Body of pancreas (tissue), 4 donors: Measurements from ENCODE around the gene EIF2B5. TPM values are rescaled to one million over a fixed set of nuclear protein-coding genes. Genes with fewer than 3 reads are reported as not detected.

Experiments used
- ATAC-seq: fragments of 150-250 bp; one replicate; pipeline ENCODE4 v1.9.1; 2016
- DNase-seq, 4 donors: peaks; one replicate each; pipeline ENCODE4 v3.0.0-alpha.2; 2019
- H3K27ac ChIP-seq, 4 donors: fragments of 200-600 bp; sonication (generic); 1 replicate in 3 of 4; 2 replicates in 1 of 4; pipeline versions ENCODE4 v1.5.1 to v1.6.1; 2016 to 2019; ENCODE audit warnings: mild to moderate bottlenecking in 1 of 4, mixed read lengths in 1 of 4, moderate library complexity in 1 of 4
- H3K27me3 ChIP-seq, 2 donors: fragments of 200-600 bp; sonication (generic); one replicate each; pipeline ENCODE4 v1.6.0; 2016; ENCODE audit warnings: mild to moderate bottlenecking in 1 of 2
- H3K36me3 ChIP-seq, 2 donors: fragments of 200-600 bp; sonication (generic); replicated peaks in 1 of 2; 2 replicates each; pipeline ENCODE4 v1.5.1; 2016; ENCODE audit warnings: low read depth in 2 of 2; ENCODE audit not compliant: insufficient read depth in 1 of 2
- H3K4me1 ChIP-seq: fragments of 200-600 bp; sonication (generic); one replicate; pipeline ENCODE4 v1.6.0; 2016
- H3K4me3 ChIP-seq, 2 donors: fragments of 200-600 bp; sonication (generic); 1 replicate in 1 of 2; 2 replicates in 1 of 2; pipeline ENCODE4 v1.5.1; 2016 to 2019
- H3K9me3 ChIP-seq, 3 donors: fragments of 200-600 bp; sonication (generic); 1 replicate in 2 of 3; 2 replicates in 1 of 3; pipeline ENCODE4 v1.5.1; 2016
- POLR2A ChIP-seq, 3 donors: fragments of 450-650 bp; IDR thresholded peaks; one replicate each; pipeline ENCODE4 v1.6.1; 2016; ENCODE audit warnings: antibody characterized with exemption in 3 of 3, mild to moderate bottlenecking in 2 of 3
- WGBS, 2 donors: methylation state at CpG; one replicate each; pipeline ENCODE4 v1.1.5; 2017; 5-methylcytosine and 5-hydroxymethylcytosine counted together
- intact Hi-C: fragments of 100-400 bp; cut with DNase I; formaldehyde crosslinking; loops from one replicate; pipeline ENCODE4 v1.15.1; 2023
- total RNA-seq, 2 donors: library from RNA; depleted of rRNA; stranded (reverse); fragments of >200 nt; gene quantifications; one replicate each; pipeline ENCODE4 v1.1.0, GENCODE V29; 2016
- TF ChIP-seq, protein P1 (sequence below), 7 experiments: fragments of 450-650 bp in 4 of 7; fragments of 200-600 bp in 3 of 7; sonication (generic) in 3 of 7; IDR thresholded peaks; one replicate each; pipeline ENCODE4 v1.5.1; 2016 to 2019; ENCODE audit warnings: antibody characterized with exemption in 7 of 7

The EIF2B5 gene
- total RNA-seq, 2 donors from 2014 or later: 9.9 to 21.8 TPM

DNA sequence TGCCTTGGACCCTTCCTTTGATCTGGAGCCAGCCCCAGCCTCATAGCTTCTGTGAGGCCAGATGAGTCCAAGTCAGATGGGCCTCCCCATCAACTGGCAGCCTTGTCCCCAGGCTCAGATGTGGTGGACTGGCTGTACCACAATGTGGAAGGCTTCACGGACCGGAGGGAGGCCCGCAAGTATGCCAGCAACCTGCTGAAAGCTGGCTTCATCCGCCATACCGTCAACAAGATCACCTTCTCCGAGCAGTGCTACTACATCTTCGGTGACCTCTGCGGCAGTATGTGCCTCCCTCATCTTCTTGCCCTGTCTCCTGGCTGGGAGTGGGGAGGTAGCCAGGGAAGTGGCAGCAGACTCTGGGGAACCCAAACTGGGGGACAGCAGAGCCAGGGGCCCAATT lies 32.6 kb downstream of the EIF2B5 start:
- H3K9me3 ChIP-seq: no peaks in the 10 kb centered on the region
- H3K4me3 ChIP-seq: no peak overlapping the region
- H3K36me3 ChIP-seq: peaks cover 10 to 35% of the 10 kb centered on the region in 2 donors
- DNase-seq (no peak), ATAC-seq (no peak)
- no peaks in the 10 kb centered on the region for H3K27me3 ChIP-seq
- no peaks in the 10 kb centered on the region for H3K4me1 ChIP-seq
- no peak overlapping the region for H3K27ac ChIP-seq
- intact Hi-C loops: no loop called here
- 91% methylated on average over 8 of the region's 8 CpGs; no CpG with 5 or more reads in 1 of the 2 donors for WGBS, 2 donors
- TF ChIP-seq, protein P1, sequence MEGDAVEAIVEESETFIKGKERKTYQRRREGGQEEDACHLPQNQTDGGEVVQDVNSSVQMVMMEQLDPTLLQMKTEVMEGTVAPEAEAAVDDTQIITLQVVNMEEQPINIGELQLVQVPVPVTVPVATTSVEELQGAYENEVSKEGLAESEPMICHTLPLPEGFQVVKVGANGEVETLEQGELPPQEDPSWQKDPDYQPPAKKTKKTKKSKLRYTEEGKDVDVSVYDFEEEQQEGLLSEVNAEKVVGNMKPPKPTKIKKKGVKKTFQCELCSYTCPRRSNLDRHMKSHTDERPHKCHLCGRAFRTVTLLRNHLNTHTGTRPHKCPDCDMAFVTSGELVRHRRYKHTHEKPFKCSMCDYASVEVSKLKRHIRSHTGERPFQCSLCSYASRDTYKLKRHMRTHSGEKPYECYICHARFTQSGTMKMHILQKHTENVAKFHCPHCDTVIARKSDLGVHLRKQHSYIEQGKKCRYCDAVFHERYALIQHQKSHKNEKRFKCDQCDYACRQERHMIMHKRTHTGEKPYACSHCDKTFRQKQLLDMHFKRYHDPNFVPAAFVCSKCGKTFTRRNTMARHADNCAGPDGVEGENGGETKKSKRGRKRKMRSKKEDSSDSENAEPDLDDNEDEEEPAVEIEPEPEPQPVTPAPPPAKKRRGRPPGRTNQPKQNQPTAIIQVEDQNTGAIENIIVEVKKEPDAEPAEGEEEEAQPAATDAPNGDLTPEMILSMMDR (IDR thresholded peaks at IDR 0.05): no peak
- no peak for TF ChIP-seq POLR2A (IDR thresholded peaks at IDR 0.05)

DNA sequence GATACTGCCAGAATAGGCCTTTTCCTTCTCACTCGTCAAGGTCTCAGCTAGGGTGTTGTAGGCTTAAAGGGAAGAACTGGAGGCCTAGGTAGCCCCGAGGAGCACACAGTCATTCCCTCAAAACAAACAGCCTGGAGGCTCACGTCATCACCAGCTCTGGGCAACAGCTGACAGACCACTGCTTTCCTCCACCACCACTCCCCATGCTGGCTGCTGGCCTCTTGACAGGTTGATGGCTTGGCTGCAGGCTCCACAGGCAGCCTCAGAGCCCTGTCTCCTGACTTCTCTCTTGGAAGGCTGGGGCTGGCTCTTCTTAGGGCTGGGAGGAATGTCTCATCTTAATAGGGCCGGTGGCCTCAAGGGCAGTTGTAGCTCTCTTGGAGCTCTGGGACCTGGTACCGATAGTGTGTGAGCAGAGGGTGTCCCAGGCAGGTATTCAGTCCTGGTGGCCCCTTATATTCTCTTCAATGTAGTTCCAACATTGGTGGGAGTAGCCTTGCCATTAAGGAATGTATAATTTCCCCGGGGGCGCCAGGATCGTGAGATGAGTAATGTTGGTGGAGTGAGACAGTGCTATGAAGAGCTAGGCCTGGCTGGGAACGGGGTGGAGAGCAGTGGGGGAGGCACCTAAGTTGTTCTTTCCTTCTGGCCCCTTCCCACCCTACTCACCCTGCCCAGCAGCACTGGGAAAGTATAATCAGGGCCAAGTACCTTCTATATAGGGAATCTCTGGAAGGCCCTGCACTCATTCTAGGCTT lies 33.4 kb downstream of the EIF2B5 start:
- ATAC-seq: no peak
- H3K27me3 ChIP-seq: no peaks in the 10 kb centered on the region
- H3K4me3 ChIP-seq: no peak overlapping the region
- H3K4me1 ChIP-seq: no peaks in the 10 kb centered on the region
- no peak for DNase-seq
- no peak overlapping the region for H3K27ac ChIP-seq
- H3K9me3 ChIP-seq: no peaks in the 10 kb centered on the region
- 84 to 85% methylated on average over 8 to 9 of the region's 9 CpGs for WGBS, 2 donors
- intact Hi-C loops: no loop called here
- peaks cover 10 to 33% of the 10 kb centered on the region in 2 donors for H3K36me3 ChIP-seq
- no peak for TF ChIP-seq POLR2A (IDR thresholded peaks at IDR 0.05)
- TF ChIP-seq, protein P1 (IDR thresholded peaks at IDR 0.05): no peak

DNA sequence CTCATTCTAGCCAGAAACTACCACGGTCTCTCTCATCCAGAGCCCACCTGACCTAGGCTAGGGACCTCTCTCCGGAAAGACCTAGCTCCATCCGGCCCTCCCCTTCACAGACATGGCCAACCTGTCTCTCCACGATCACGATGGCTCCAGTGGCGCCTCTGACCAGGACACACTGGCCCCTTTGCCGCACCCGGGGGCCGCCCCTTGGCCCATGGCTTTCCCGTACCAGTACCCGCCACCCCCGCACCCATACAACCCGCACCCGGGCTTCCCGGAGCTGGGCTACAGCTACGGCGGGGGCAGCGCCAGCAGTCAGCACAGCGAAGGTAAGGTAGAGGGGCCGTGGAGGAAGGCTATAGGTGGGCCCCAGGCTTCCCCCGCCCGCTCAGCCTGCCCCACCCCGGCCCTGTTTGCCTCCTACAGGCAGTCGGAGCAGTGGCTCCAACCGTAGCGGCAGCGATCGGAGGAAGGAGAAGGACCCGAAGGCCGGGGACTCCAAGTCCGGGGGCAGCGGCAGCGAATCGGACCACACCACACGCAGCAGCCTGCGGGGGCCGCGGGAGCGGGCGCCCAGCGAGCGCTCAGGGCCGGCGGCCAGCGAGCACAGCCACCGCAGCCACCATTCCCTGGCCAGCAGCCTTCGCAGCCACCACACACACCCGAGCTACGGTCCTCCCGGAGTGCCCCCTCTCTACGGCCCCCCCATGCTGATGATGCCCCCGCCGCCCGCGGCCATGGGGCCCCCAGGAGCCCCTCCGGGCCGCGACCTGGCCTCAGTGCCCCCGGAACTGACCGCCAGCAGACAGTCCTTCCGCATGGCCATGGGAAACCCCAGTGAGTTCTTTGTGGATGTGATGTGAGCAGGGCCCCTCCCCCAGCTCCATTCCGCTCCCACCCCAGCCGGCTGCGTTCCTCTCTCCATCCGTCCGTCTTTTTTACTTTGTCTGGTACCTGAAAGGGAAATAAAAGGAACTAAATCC lies 35.0 kb downstream of the EIF2B5 start:
- peaks cover 6% of the 10 kb centered on the region for H3K4me1 ChIP-seq
- DNase-seq: no peak
- WGBS, 2 donors: 90 to 93% methylated on average over 40 to 45 of the region's 66 CpGs
- H3K4me3 ChIP-seq: no peak overlapping the region
- TF ChIP-seq, protein P1 (IDR thresholded peaks at IDR 0.05): no peak
- TF ChIP-seq POLR2A (IDR thresholded peaks at IDR 0.05): no peak
- H3K27ac ChIP-seq: no peak overlapping the region
- H3K9me3 ChIP-seq: no peaks in the 10 kb centered on the region
- peaks cover 10 to 23% of the 10 kb centered on the region in 2 donors for H3K36me3 ChIP-seq
- no peak for ATAC-seq
- intact Hi-C loops: no loop called here
- H3K27me3 ChIP-seq: no peaks in the 10 kb centered on the region

DNA sequence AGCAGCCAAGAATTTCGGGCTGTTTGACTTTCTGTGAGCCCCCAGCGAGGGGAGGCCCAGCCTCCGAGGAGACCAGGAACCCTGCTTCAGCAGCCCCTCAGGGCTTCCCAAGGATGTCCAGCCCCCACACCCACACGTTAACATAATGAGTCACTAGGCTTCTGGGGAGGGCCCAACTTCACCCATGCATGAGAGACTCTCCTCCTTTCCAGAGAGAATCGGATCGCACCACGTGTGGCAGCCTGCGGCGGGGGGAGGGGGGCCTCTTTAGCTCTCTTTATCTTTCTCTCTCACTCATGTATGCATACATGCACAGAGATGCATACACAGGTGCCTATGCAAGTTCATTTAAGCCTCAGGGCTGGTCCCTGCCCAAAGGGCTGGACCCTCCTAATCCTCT lies 36.4 kb downstream of the EIF2B5 start:
- Histone ChIP-seq H3K27ac (no peak overlapping the region), H3K9me3 (no peaks in the 10 kb centered on the region), H3K36me3 (peaks cover 3 to 9% of the 10 kb centered on the region in 2 donors), H3K27me3 (no peaks in the 10 kb centered on the region), H3K4me3 (no peak overlapping the region), H3K4me1 (peaks cover 18% of the 10 kb centered on the region)
- DNase-seq (no peak), ATAC-seq (no peak)
- TF ChIP-seq POLR2A (IDR thresholded peaks at IDR 0.05): no peak
- TF ChIP-seq, protein P1 (IDR thresholded peaks at IDR 0.05): no peak
- intact Hi-C loops: no loop called here
- 79 to 88% methylated on average over 9 of the region's 9 CpGs for WGBS, 2 donors
